ENCODE results near the gene FANCD2. TPM values are rescaled to one million over a fixed set of nuclear protein-coding genes. Genes with fewer than 3 reads are reported as not detected.

Gene FANCD2
- total and polyA plus RNA-seq, 2 experiments from 2014 or later, result 61.5 to 71.6 TPM

DNA sequence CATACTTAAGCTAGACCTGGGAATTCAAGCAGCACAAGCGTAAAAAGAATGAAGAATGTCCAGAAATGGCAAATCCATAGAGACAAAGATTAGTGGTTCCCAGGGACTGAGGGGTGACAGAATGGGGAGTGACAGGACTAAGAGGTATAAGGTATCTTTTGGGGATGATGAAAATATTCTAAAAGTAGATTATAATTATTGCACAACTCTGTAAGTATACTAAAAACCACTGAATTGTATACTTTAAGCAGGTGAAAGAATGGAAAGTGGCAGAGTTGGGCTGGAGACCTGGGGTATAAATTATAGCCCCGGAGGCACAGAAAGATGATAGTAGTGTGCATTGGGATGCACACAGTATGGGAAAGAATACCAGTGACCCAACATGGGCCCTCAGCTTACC, 94.8 kb downstream of the FANCD2 start:
- Histone ChIP-seq H2AFZ (no peak overlapping the region), H3K9me2 (ENCODE audit: insufficient read depth) (no peaks in the 10 kb centered on the region), H3K27ac (ENCODE audit: low read depth) (no peak overlapping the region), H3K4me3 (no peak overlapping the region), H3K4me2 (no peak overlapping the region), H3K36me3 (ENCODE audit: insufficient read depth) (peaks cover 5% of the 10 kb centered on the region; the same call in 1 of the 2 replicates), H3F3A (replicated peaks; ENCODE audit: low read depth) (no peaks in the 10 kb centered on the region), H3K79me2 (replicated peaks; ENCODE audit: insufficient read depth) (peaks cover 81% of the 10 kb centered on the region), H4K20me1 (replicated peaks; ENCODE audit: insufficient read depth) (peaks cover 20% of the 10 kb centered on the region; the same call in 1 of the 2 replicates), H3K27me3 (ENCODE audit: insufficient read depth) (no peaks in the 10 kb centered on the region), H3K4me1 (ENCODE audit: insufficient read depth) (peaks cover 4% of the 10 kb centered on the region)
- H3K4me3 Mint-ChIP-seq, result no peak overlapping the region
- DNase-seq (ENCODE audit: low spot score) (no peak), ATAC-seq (no peak)
- H3K36me3 Mint-ChIP-seq (ENCODE audit: low read depth), result peaks cover 35% of the 10 kb centered on the region
- H3K27ac Mint-ChIP-seq, result no peak overlapping the region
- peaks cover 6% of the 10 kb centered on the region for H3K4me1 Mint-ChIP-seq
- no peaks in the 10 kb centered on the region for H3K9me3 Mint-ChIP-seq
- TF ChIP-seq EZH2 (IDR thresholded peaks at IDR 0.05; ENCODE audit: low read depth, unreplicated experiment) (no peak), JUNB (IDR thresholded peaks at IDR 0.05; ENCODE audit: unreplicated experiment) (no peak), POLR2AphosphoS5 (IDR thresholded peaks at IDR 0.05; ENCODE audit: low read depth) (no peak), NANOG (IDR thresholded peaks at IDR 0.05; ENCODE audit: borderline replicate concordance) (no peak), ZNF331 (CRISPR knock-in tag; IDR thresholded peaks at IDR 0.05; ENCODE audit: low read depth) (no peak), STAT1 (IDR thresholded peaks at IDR 0.05; ENCODE audit: unreplicated experiment) (no peak), EZH2phosphoT487 (IDR thresholded peaks at IDR 0.05; ENCODE audit: unreplicated experiment) (no peak)
- TF ChIP-seq, protein P1, sequence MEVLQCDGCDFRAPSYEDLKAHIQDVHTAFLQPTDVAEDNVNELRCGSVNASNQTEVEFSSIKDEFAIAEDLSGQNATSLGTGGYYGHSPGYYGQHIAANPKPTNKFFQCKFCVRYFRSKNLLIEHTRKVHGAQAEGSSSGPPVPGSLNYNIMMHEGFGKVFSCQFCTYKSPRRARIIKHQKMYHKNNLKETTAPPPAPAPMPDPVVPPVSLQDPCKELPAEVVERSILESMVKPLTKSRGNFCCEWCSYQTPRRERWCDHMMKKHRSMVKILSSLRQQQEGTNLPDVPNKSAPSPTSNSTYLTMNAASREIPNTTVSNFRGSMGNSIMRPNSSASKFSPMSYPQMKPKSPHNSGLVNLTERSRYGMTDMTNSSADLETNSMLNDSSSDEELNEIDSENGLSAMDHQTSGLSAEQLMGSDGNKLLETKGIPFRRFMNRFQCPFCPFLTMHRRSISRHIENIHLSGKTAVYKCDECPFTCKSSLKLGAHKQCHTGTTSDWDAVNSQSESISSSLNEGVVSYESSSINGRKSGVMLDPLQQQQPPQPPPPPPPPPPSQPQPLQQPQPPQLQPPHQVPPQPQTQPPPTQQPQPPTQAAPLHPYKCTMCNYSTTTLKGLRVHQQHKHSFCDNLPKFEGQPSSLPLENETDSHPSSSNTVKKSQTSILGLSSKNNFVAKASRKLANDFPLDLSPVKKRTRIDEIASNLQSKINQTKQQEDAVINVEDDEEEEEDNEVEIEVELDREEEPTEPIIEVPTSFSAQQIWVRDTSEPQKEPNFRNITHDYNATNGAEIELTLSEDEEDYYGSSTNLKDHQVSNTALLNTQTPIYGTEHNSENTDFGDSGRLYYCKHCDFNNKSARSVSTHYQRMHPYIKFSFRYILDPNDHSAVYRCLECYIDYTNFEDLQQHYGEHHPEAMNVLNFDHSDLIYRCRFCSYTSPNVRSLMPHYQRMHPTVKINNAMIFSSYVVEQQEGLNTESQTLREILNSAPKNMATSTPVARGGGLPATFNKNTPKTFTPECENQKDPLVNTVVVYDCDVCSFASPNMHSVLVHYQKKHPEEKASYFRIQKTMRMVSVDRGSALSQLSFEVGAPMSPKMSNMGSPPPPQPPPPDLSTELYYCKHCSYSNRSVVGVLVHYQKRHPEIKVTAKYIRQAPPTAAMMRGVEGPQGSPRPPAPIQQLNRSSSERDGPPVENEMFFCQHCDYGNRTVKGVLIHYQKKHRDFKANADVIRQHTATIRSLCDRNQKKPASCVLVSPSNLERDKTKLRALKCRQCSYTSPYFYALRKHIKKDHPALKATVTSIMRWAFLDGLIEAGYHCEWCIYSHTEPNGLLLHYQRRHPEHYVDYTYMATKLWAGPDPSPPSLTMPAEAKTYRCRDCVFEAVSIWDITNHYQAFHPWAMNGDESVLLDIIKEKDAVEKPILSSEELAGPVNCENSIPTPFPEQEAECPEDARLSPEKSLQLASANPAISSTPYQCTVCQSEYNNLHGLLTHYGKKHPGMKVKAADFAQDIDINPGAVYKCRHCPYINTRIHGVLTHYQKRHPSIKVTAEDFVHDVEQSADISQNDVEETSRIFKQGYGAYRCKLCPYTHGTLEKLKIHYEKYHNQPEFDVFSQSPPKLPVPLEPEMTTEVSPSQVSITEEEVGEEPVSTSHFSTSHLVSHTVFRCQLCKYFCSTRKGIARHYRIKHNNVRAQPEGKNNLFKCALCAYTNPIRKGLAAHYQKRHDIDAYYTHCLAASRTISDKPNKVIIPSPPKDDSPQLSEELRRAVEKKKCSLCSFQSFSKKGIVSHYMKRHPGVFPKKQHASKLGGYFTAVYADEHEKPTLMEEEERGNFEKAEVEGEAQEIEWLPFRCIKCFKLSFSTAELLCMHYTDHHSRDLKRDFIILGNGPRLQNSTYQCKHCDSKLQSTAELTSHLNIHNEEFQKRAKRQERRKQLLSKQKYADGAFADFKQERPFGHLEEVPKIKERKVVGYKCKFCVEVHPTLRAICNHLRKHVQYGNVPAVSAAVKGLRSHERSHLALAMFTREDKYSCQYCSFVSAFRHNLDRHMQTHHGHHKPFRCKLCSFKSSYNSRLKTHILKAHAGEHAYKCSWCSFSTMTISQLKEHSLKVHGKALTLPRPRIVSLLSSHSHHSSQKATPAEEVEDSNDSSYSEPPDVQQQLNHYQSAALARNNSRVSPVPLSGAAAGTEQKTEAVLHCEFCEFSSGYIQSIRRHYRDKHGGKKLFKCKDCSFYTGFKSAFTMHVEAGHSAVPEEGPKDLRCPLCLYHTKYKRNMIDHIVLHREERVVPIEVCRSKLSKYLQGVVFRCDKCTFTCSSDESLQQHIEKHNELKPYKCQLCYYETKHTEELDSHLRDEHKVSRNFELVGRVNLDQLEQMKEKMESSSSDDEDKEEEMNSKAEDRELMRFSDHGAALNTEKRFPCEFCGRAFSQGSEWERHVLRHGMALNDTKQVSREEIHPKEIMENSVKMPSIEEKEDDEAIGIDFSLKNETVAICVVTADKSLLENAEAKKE (CRISPR knock-in tag; IDR thresholded peaks at IDR 0.05), result no peak
- TF ChIP-seq, protein P2, sequence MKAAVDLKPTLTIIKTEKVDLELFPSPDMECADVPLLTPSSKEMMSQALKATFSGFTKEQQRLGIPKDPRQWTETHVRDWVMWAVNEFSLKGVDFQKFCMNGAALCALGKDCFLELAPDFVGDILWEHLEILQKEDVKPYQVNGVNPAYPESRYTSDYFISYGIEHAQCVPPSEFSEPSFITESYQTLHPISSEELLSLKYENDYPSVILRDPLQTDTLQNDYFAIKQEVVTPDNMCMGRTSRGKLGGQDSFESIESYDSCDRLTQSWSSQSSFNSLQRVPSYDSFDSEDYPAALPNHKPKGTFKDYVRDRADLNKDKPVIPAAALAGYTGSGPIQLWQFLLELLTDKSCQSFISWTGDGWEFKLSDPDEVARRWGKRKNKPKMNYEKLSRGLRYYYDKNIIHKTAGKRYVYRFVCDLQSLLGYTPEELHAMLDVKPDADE (IDR thresholded peaks at IDR 0.05), result no peak
- H3K27me3 Mint-ChIP-seq (ENCODE audit: insufficient read depth, low read depth, poor library complexity), result peaks cover 2% of the 10 kb centered on the region
